ENCODE data around the gene ZNF132. TPM values are rescaled to one million over a fixed set of nuclear protein-coding genes. Genes with fewer than 3 reads are reported as not detected.
A peak's percentile ranks its signal among the peaks of the same experiment; 100 is the strongest.

Gene ZNF132
- total RNA-seq, 3 donors from 2014 or later (not counting 1 experiment from before 2014, with no cell fraction given): 0.88 to 1.6 (median 1.5) TPM

DNA sequence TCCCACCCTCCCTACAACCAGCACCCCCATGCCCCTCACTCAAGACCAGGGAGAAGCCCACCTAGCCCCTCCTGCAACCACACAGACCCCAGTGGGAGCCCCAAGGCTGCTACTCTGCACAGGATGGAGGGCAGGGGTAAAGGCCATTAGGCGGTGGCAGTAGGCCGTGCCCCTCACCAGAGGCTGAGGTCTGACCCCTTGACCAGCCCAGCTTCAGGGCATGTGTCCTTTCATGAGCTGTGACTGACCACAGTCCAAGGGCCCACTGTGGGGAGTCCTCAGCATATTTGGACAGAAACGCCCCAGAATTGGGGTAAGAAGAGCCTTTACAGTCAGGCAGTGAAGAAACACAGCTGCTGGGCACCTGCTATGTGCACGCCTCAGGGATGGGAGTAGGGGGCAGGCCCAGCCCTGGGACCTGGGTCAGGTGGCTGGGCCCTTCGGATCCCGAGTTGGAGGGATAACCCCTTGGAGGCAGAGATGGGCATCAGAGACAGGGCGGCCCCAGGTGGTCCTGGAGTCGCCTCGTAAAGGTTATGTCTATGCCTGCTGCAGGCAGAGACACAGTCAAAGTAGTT is 54.6 kb downstream of the ZNF132 start:
- H3K9me3 ChIP-seq (ENCODE audit: control insufficient read depth, insufficient read depth, low read length): no peaks in the 10 kb centered on the region
- DNase-seq: no peak
- no peak overlapping the region for H3K4me3 ChIP-seq (ENCODE audit: low read length)
- H3K4me1 Mint-ChIP-seq: peaks cover 21 to 49% of the 10 kb centered on the region in 2 donors
- H3K27ac ChIP-seq (ENCODE audit: low read length): peak overlapping the region; percentile 96
- H3K27me3 Mint-ChIP-seq (ENCODE audit: low read depth in 2 of 2): no peaks in the 10 kb centered on the region
- peaks cover 43% of the 10 kb centered on the region for H3K4me1 ChIP-seq (ENCODE audit: control insufficient read depth, insufficient read depth, low read length)
- no peak for ATAC-seq
- no peaks in the 10 kb centered on the region for H3K27me3 ChIP-seq (ENCODE audit: control insufficient read depth, insufficient read depth, low read length)
- WGBS (ENCODE audit: insufficient coverage): 89% methylated on average over 9 of the region's 9 CpGs
- H3K36me3 Mint-ChIP-seq: no peaks in the 10 kb centered on the region
- H3K9me3 Mint-ChIP-seq: no peaks in the 10 kb centered on the region
- intact Hi-C loops (cut with micrococcal nuclease): loop anchor here (10.0 kb wide), 1 partner anchor 201 kb away; the partner anchor contains the start of gene ZNF274
- peak overlapping the region; percentile 98 for H3K27ac Mint-ChIP-seq
- TF ChIP-seq, protein P1, sequence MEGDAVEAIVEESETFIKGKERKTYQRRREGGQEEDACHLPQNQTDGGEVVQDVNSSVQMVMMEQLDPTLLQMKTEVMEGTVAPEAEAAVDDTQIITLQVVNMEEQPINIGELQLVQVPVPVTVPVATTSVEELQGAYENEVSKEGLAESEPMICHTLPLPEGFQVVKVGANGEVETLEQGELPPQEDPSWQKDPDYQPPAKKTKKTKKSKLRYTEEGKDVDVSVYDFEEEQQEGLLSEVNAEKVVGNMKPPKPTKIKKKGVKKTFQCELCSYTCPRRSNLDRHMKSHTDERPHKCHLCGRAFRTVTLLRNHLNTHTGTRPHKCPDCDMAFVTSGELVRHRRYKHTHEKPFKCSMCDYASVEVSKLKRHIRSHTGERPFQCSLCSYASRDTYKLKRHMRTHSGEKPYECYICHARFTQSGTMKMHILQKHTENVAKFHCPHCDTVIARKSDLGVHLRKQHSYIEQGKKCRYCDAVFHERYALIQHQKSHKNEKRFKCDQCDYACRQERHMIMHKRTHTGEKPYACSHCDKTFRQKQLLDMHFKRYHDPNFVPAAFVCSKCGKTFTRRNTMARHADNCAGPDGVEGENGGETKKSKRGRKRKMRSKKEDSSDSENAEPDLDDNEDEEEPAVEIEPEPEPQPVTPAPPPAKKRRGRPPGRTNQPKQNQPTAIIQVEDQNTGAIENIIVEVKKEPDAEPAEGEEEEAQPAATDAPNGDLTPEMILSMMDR (IDR thresholded peaks at IDR 0.05): no peak
- H3K4me3 Mint-ChIP-seq: peak overlapping the region; percentile 97
- H3K36me3 ChIP-seq (ENCODE audit: control insufficient read depth, insufficient read depth, low read length): peaks cover 9% of the 10 kb centered on the region

DNA sequence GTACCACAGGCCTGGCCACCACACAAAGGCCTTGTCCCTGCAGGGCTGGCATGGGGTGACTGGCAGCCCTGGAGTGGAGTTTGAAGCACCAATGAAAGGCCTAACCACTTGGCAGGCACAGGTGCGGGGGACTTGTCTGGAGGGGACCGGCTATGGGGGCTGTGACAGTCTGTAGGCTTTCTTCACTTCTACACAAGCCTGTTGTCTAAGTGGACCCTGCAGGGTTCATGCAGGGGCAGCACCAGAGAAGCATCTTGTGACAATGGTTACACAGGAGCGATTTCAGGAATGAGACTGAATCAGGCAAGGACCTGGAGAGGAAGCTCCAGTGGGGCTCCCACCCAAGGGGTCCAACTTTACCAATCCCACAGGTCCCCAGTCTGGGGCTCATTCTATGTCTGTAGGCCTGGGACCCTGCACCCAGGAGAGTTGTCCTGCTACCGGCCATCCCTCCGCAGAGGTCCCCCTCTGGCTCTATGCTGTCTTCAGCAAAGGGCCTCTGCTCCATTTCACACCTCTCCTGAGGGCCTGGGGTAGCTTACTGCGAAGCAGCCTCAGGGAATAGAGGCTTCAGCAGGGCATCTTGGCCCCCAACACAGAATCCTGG is 56.9 kb downstream of the ZNF132 start:
- DNase-seq (no peak), ATAC-seq (no peak)
- H3K27me3 Mint-ChIP-seq (ENCODE audit: low read depth in 2 of 2): no peaks in the 10 kb centered on the region
- Histone ChIP-seq H3K36me3 (ENCODE audit: control insufficient read depth, insufficient read depth, low read length) (peaks cover 3% of the 10 kb centered on the region), H3K4me1 (ENCODE audit: control insufficient read depth, insufficient read depth, low read length) (peaks cover 55% of the 10 kb centered on the region), H3K27ac (ENCODE audit: low read length) (no peak overlapping the region), H3K4me3 (ENCODE audit: low read length) (no peak overlapping the region), H3K27me3 (ENCODE audit: control insufficient read depth, insufficient read depth, low read length) (no peaks in the 10 kb centered on the region), H3K9me3 (ENCODE audit: control insufficient read depth, insufficient read depth, low read length) (no peaks in the 10 kb centered on the region)
- 96% methylated on average over 6 of the region's 6 CpGs for WGBS (ENCODE audit: insufficient coverage)
- no peaks in the 10 kb centered on the region for H3K36me3 Mint-ChIP-seq
- intact Hi-C loops (cut with micrococcal nuclease): loop anchor here (10.0 kb wide), 1 partner anchor 198 kb away; the partner anchor contains the start of gene ZNF274
- H3K4me3 Mint-ChIP-seq: peak overlapping the region; percentile 74
- TF ChIP-seq, protein P1 (IDR thresholded peaks at IDR 0.05): no peak
- H3K4me1 Mint-ChIP-seq: peaks cover 26 to 51% of the 10 kb centered on the region in 2 donors
- H3K9me3 Mint-ChIP-seq: no peaks in the 10 kb centered on the region
- H3K27ac Mint-ChIP-seq: peak overlapping the region; percentile 93 to 94

Other genes starting within 250 kb of the ZNF132 start
- gene ZNF544, start 211.2 kb downstream of the ZNF132 start, total RNA-seq: 10 to 100 TPM; 21.9 to 31.5 (median 21.9) TPM
- gene ZNF8, start 161.2 kb downstream of the ZNF132 start, total RNA-seq: 1 to 10 TPM; 6.4 to 8.7 (median 7.7) TPM
- 100 to 1,000 TPM in 2 of 3 donors, 10 to 100 TPM in 1; 96.1 to 142 (median 119) TPM for gene ERVK3-1, start 134.8 kb downstream of the ZNF132 start, total RNA-seq
- gene ZSCAN22, start 113.2 kb downstream of the ZNF132 start, total RNA-seq: 1 to 10 TPM; 2.9 to 4.8 (median 3.2) TPM
- 10 to 100 TPM in 1 of 3 donors, 1 to 10 TPM in 2; 2.0 to 10.6 (median 3.5) TPM for gene A1BG, start 86.7 kb downstream of the ZNF132 start, total RNA-seq
- under 1 TPM; 0.40 to 0.61 (median 0.60) TPM for gene ZNF497, start 77.4 kb downstream of the ZNF132 start, total RNA-seq
- gene ZNF837, start 59.1 kb downstream of the ZNF132 start, total RNA-seq: 1 to 10 TPM in 2 of 3 donors, under 1 TPM in 1; 0.63 to 1.4 (median 1.3) TPM
- gene RPS5, start 52.9 kb downstream of the ZNF132 start, total RNA-seq: 100 to 1,000 TPM; 406 to 580 (median 525) TPM
- gene RNF225, start 44.5 kb downstream of the ZNF132 start, total RNA-seq: under 1 TPM in 1 of 3 donors, not detected in 2; 0.39 TPM
- 1 to 10 TPM; 1.6 to 3.9 (median 2.8) TPM for gene ZNF584, start 31.5 kb downstream of the ZNF132 start, total RNA-seq
- gene ZNF324B, start 11.5 kb upstream of the ZNF132 start, total RNA-seq: 10 to 100 TPM; 10.4 to 11.4 (median 11.4) TPM
- gene ZNF324, start 26.9 kb upstream of the ZNF132 start, total RNA-seq: 10 to 100 TPM; 21.3 to 23.7 (median 23.3) TPM
- gene ZNF446, start 36.2 kb upstream of the ZNF132 start, total RNA-seq: 10 to 100 TPM; 11.9 to 14.5 (median 13.5) TPM
- 1 to 10 TPM; 4.6 to 7.0 (median 4.7) TPM for gene SLC27A5, start 71.8 kb upstream of the ZNF132 start, total RNA-seq
- 10 to 100 TPM in 1 of 3 donors, 1 to 10 TPM in 2; 9.6 to 12.6 (median 9.8) TPM for gene ZBTB45, start 79.7 kb upstream of the ZNF132 start, total RNA-seq
- gene TRIM28, start 103.9 kb upstream of the ZNF132 start, total RNA-seq: 100 to 1,000 TPM; 330 to 451 (median 408) TPM
- gene CHMP2A, start 115.0 kb upstream of the ZNF132 start, total RNA-seq: 10 to 100 TPM; 82.7 to 95.7 (median 94.7) TPM
- gene UBE2M, start 118.5 kb upstream of the ZNF132 start, total RNA-seq: 10 to 100 TPM; 71.0 to 89.5 (median 81.9) TPM
- 10 to 100 TPM; 24.9 to 40.1 (median 37.3) TPM for gene MZF1, start 133.2 kb upstream of the ZNF132 start, total RNA-seq

Measured in natural killer cell (primary cell).